Measurements from ENCODE around the gene OSBPL2. TPM values are rescaled to one million over a fixed set of nuclear protein-coding genes. Genes with fewer than 3 reads are reported as not detected.

Gene OSBPL2
- total and polyA plus RNA-seq, 2 experiments from 2014 or later = 16.6 to 31.2 TPM

DNA sequence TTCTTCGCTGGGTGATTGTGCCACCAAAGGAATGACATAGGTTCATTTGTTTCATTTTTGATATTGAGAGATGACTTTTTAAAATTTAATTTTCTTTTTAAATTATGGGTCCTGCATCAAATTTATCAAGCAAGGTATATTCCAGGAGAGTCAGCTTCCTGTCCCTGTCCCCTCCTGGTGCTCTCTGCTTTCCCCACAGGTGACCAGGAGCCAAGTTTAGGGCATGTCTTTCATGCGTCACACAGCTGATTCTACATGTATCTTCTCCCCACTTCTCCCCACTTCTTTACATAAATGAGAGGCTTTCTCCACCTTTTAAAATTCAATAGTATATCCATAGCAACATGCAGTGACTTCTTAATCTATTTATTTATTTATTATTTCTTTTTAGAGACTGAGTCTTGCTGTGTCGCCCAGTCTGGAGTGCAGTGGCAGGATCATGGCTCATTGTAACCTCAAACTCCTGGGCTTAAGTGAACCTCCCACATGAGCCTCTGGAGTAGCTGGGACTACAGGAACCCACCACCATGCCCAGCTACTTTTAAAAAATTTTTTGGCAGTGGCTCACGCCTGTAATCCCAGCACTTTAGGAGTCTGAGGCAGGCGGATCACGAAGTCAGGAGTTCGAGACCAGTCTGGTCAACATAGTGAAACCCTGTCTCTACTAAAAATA, 30.0 kb downstream of the OSBPL2 start (continued):
- TF ChIP-seq, protein P1, sequence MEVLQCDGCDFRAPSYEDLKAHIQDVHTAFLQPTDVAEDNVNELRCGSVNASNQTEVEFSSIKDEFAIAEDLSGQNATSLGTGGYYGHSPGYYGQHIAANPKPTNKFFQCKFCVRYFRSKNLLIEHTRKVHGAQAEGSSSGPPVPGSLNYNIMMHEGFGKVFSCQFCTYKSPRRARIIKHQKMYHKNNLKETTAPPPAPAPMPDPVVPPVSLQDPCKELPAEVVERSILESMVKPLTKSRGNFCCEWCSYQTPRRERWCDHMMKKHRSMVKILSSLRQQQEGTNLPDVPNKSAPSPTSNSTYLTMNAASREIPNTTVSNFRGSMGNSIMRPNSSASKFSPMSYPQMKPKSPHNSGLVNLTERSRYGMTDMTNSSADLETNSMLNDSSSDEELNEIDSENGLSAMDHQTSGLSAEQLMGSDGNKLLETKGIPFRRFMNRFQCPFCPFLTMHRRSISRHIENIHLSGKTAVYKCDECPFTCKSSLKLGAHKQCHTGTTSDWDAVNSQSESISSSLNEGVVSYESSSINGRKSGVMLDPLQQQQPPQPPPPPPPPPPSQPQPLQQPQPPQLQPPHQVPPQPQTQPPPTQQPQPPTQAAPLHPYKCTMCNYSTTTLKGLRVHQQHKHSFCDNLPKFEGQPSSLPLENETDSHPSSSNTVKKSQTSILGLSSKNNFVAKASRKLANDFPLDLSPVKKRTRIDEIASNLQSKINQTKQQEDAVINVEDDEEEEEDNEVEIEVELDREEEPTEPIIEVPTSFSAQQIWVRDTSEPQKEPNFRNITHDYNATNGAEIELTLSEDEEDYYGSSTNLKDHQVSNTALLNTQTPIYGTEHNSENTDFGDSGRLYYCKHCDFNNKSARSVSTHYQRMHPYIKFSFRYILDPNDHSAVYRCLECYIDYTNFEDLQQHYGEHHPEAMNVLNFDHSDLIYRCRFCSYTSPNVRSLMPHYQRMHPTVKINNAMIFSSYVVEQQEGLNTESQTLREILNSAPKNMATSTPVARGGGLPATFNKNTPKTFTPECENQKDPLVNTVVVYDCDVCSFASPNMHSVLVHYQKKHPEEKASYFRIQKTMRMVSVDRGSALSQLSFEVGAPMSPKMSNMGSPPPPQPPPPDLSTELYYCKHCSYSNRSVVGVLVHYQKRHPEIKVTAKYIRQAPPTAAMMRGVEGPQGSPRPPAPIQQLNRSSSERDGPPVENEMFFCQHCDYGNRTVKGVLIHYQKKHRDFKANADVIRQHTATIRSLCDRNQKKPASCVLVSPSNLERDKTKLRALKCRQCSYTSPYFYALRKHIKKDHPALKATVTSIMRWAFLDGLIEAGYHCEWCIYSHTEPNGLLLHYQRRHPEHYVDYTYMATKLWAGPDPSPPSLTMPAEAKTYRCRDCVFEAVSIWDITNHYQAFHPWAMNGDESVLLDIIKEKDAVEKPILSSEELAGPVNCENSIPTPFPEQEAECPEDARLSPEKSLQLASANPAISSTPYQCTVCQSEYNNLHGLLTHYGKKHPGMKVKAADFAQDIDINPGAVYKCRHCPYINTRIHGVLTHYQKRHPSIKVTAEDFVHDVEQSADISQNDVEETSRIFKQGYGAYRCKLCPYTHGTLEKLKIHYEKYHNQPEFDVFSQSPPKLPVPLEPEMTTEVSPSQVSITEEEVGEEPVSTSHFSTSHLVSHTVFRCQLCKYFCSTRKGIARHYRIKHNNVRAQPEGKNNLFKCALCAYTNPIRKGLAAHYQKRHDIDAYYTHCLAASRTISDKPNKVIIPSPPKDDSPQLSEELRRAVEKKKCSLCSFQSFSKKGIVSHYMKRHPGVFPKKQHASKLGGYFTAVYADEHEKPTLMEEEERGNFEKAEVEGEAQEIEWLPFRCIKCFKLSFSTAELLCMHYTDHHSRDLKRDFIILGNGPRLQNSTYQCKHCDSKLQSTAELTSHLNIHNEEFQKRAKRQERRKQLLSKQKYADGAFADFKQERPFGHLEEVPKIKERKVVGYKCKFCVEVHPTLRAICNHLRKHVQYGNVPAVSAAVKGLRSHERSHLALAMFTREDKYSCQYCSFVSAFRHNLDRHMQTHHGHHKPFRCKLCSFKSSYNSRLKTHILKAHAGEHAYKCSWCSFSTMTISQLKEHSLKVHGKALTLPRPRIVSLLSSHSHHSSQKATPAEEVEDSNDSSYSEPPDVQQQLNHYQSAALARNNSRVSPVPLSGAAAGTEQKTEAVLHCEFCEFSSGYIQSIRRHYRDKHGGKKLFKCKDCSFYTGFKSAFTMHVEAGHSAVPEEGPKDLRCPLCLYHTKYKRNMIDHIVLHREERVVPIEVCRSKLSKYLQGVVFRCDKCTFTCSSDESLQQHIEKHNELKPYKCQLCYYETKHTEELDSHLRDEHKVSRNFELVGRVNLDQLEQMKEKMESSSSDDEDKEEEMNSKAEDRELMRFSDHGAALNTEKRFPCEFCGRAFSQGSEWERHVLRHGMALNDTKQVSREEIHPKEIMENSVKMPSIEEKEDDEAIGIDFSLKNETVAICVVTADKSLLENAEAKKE (CRISPR knock-in tag; IDR thresholded peaks at IDR 0.05) = no peak
- TF ChIP-seq ZNF331 (CRISPR knock-in tag; IDR thresholded peaks at IDR 0.05; ENCODE audit: low read depth) = no peak
- no peak for TF ChIP-seq CREB1 (CRISPR knock-in tag; IDR thresholded peaks at IDR 0.05; ENCODE audit: low read depth)
- TF ChIP-seq ZNF114 (CRISPR knock-in tag; IDR thresholded peaks at IDR 0.05) = no peak
- TF ChIP-seq, protein P2, sequence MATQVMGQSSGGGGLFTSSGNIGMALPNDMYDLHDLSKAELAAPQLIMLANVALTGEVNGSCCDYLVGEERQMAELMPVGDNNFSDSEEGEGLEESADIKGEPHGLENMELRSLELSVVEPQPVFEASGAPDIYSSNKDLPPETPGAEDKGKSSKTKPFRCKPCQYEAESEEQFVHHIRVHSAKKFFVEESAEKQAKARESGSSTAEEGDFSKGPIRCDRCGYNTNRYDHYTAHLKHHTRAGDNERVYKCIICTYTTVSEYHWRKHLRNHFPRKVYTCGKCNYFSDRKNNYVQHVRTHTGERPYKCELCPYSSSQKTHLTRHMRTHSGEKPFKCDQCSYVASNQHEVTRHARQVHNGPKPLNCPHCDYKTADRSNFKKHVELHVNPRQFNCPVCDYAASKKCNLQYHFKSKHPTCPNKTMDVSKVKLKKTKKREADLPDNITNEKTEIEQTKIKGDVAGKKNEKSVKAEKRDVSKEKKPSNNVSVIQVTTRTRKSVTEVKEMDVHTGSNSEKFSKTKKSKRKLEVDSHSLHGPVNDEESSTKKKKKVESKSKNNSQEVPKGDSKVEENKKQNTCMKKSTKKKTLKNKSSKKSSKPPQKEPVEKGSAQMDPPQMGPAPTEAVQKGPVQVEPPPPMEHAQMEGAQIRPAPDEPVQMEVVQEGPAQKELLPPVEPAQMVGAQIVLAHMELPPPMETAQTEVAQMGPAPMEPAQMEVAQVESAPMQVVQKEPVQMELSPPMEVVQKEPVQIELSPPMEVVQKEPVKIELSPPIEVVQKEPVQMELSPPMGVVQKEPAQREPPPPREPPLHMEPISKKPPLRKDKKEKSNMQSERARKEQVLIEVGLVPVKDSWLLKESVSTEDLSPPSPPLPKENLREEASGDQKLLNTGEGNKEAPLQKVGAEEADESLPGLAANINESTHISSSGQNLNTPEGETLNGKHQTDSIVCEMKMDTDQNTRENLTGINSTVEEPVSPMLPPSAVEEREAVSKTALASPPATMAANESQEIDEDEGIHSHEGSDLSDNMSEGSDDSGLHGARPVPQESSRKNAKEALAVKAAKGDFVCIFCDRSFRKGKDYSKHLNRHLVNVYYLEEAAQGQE (IDR thresholded peaks at IDR 0.05; ENCODE audit: unreplicated experiment) = no peak
- TF ChIP-seq STAT1 (IDR thresholded peaks at IDR 0.05; ENCODE audit: unreplicated experiment) = no peak
- TF ChIP-seq POLR2AphosphoS5 (IDR thresholded peaks at IDR 0.05; ENCODE audit: low read depth) = no peak
- TF ChIP-seq EZH2phosphoT487 (IDR thresholded peaks at IDR 0.05; ENCODE audit: unreplicated experiment) = no peak
- TF ChIP-seq, protein P3, sequence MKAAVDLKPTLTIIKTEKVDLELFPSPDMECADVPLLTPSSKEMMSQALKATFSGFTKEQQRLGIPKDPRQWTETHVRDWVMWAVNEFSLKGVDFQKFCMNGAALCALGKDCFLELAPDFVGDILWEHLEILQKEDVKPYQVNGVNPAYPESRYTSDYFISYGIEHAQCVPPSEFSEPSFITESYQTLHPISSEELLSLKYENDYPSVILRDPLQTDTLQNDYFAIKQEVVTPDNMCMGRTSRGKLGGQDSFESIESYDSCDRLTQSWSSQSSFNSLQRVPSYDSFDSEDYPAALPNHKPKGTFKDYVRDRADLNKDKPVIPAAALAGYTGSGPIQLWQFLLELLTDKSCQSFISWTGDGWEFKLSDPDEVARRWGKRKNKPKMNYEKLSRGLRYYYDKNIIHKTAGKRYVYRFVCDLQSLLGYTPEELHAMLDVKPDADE (IDR thresholded peaks at IDR 0.05) = no peak
- TF ChIP-seq JUNB (IDR thresholded peaks at IDR 0.05; ENCODE audit: unreplicated experiment) = no peak

All from GM23338 (cell line).